RWPE2 (cell line): ENCODE measurements around the gene BMERB1.

Experiments used
- ATAC-seq: fragments of 200-7000 bp; cut with Tn5 transposase; 3 replicates; pipeline ENCODE4 v1.9.1; 2021; ENCODE audit warnings: low read depth
- DNase-seq: peaks from one replicate; pipeline ENCODE4 v3.0.0-alpha.2; 2020; ENCODE audit warnings: low spot score
- H3K27ac ChIP-seq: fragments of 450-650 bp; 2 replicates; pipeline ENCODE4 v1.5.1; 2017; ENCODE audit warnings: mild to moderate bottlenecking; ENCODE audit not compliant: poor library complexity, severe bottlenecking
- H3K27me3 ChIP-seq: fragments of 250-450 bp; sonication (Bioruptor Pico); 2 replicates; pipeline ENCODE4 v1.5.1; 2021; ENCODE audit warnings: mild to moderate bottlenecking, moderate library complexity; ENCODE audit not compliant: insufficient read depth, poor library complexity, severe bottlenecking
- H3K36me3 ChIP-seq: fragments of 250-450 bp; sonication (Bioruptor Pico); 2 replicates; pipeline ENCODE4 v1.5.1; 2020; ENCODE audit warnings: low read depth, mild to moderate bottlenecking, moderate library complexity
- H3K4me1 ChIP-seq: fragments of 250-450 bp; sonication (Bioruptor Pico); 2 replicates; pipeline ENCODE4 v1.5.1; 2021; ENCODE audit warnings: mild to moderate bottlenecking, moderate library complexity; ENCODE audit not compliant: insufficient read depth, poor library complexity, severe bottlenecking
- H3K4me3 ChIP-seq: fragments of 250-450 bp; sonication (Bioruptor Pico); 2 replicates; pipeline ENCODE4 v1.5.1; 2021; ENCODE audit warnings: mild to moderate bottlenecking, moderate library complexity; ENCODE audit not compliant: severe bottlenecking
- H3K9me3 ChIP-seq: fragments of 250-450 bp; sonication (Bioruptor Pico); 2 replicates; pipeline ENCODE4 v1.5.1; 2021; ENCODE audit warnings: mild to moderate bottlenecking, moderate library complexity; ENCODE audit not compliant: severe bottlenecking
- TF ChIP-seq, protein P1 (sequence below): fragments of 450-650 bp; IDR thresholded peaks from one replicate; pipeline ENCODE4 v1.5.1; 2017; ENCODE audit warnings: mild to moderate bottlenecking, moderate library complexity; ENCODE audit not compliant: poor library complexity, severe bottlenecking

BMERB1 gene

DNA sequence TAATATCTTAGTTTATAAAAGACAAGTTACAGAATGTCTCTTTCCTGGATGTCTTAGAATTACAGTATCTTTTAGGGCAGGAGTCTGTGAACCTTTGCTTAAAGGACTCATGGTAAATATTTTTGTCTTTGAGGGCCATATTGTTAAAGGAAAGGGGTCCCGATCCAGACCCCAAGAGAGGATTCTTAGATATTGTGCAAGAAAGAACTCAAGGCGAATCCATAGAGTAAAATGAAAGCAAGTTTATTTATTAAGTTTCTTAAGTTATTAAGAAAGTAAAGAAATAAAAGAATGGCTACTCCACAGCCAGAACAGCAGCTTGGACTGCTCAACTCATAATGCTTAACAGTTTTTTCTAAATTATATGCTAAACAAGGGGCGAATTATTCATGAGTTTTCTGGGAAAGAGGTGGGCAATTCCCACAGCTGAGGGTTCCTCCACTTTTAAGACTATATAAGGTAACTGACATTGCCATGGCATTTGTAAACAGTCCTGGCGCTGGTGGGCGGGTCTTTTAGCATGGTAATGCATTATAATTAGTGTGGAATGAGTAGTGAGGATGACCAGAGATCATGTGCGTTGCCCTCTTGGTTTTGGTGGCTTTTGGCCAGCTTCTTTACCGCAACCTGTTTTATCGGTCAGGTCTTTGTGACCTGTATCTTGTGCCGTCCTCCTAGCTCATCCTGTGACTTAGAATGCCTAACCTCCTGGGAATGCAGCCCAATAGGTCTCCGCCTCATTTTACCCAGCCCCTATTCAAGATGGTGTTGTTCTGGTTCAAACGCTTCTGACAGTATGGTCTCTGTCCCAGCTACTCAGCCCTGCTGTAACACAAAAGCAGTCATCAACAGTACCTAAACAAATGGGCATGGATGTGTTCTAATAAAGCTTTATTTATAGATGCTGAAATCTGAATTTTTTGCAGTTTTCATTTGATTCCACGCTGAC, 53.2 kb downstream of the BMERB1 start:
- Histone ChIP-seq H3K4me1 (peaks cover 9% of the 10 kb centered on the region), H3K27me3 (no peaks in the 10 kb centered on the region), H3K9me3 (no peaks in the 10 kb centered on the region), H3K36me3 (no peaks in the 10 kb centered on the region), H3K27ac (no peak overlapping the region), H3K4me3 (no peak overlapping the region)
- DNase-seq (no peak), ATAC-seq (no peak)
- TF ChIP-seq, protein P1, sequence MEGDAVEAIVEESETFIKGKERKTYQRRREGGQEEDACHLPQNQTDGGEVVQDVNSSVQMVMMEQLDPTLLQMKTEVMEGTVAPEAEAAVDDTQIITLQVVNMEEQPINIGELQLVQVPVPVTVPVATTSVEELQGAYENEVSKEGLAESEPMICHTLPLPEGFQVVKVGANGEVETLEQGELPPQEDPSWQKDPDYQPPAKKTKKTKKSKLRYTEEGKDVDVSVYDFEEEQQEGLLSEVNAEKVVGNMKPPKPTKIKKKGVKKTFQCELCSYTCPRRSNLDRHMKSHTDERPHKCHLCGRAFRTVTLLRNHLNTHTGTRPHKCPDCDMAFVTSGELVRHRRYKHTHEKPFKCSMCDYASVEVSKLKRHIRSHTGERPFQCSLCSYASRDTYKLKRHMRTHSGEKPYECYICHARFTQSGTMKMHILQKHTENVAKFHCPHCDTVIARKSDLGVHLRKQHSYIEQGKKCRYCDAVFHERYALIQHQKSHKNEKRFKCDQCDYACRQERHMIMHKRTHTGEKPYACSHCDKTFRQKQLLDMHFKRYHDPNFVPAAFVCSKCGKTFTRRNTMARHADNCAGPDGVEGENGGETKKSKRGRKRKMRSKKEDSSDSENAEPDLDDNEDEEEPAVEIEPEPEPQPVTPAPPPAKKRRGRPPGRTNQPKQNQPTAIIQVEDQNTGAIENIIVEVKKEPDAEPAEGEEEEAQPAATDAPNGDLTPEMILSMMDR, result no peak

DNA sequence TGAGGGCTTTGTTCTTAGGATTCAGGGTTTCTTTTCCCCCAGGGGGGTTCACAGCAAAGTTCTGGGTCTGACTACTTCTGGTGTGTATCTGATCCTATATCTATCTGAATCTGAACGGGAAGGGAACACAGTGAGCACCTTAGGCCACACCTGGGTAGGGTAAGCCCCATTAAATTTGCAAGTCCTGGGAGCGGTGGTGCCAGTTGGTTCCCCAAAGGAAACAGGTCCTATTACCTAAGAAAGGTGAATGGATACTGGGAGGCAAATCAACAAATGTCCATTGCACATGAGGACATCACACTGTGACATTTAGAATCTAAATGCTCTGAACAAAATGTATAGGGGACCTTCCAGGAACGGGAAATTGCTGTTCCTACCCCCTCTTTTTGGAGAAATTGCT, 54.6 kb downstream of the BMERB1 start:
- Histone ChIP-seq H3K4me3 (no peak overlapping the region), H3K27ac (no peak overlapping the region)

DNA sequence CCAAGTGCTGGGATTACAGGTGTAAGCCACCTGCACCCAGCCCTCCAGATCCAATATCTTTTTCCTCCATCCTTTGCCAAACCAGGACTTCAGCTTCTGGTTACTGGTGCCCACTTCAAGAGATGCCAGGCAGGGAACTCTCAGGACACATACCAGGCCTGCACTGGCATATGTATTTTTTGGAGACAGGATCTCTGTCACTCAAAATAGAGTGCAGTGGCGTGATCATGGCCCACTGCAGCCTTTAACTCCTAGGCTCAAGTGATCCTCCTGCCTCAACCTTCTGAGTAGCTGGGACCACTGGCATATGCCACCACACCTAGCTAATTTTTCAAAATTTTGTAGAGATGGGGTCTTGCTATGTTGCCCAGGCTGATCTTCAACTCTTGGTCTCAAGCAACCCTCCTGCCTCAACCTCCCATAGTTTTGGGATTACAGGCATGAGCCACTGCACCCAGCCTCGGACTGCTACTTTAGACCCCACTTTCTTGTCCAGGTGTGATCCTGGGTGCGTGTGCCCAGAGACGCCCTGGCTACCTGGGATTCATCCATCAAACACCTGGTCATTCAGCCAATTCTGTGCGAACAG, 55.8 kb downstream of the BMERB1 start:
- H3K27me3 ChIP-seq, result no peaks in the 10 kb centered on the region
- no peak for ATAC-seq
- DNase-seq, result no peak
- peaks cover 4% of the 10 kb centered on the region for H3K4me1 ChIP-seq
- no peak overlapping the region for H3K4me3 ChIP-seq
- H3K27ac ChIP-seq, result no peak overlapping the region
- H3K9me3 ChIP-seq, result no peaks in the 10 kb centered on the region
- TF ChIP-seq, protein P1, result no peak
- H3K36me3 ChIP-seq, result no peaks in the 10 kb centered on the region

More for the DNA sequence above, 54.6 kb downstream of the BMERB1 start:
- Histone ChIP-seq H3K27me3 (no peaks in the 10 kb centered on the region), H3K4me1 (peaks cover 4% of the 10 kb centered on the region), H3K36me3 (no peaks in the 10 kb centered on the region), H3K9me3 (no peaks in the 10 kb centered on the region)
- TF ChIP-seq, protein P1, result no peak
- ATAC-seq (no peak), DNase-seq (no peak)

DNA sequence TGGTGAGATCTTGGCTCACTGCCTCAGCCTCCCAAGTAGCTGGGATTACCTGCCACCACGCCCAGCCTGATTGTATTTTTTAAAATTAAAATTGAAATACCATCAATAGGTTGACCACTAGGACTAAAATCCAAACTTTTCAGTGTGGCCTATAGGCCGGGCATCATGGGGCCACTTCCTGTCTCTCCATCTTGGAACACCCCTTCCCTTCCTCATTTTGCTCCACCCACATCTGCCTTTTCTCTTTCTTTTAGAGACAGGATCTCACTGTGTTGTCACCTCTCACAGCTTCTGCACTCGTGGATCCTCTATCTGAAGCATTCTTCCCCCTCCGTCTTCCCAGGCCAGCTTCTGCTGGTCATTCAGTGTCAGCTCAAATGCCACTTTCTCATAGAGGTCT, 57.0 kb downstream of the BMERB1 start:
- DNase-seq (no peak), ATAC-seq (no peak)
- no peak overlapping the region for H3K27ac ChIP-seq
- no peaks in the 10 kb centered on the region for H3K27me3 ChIP-seq
- peaks cover 4% of the 10 kb centered on the region for H3K4me1 ChIP-seq
- H3K9me3 ChIP-seq, result no peaks in the 10 kb centered on the region
- no peaks in the 10 kb centered on the region for H3K36me3 ChIP-seq
- H3K4me3 ChIP-seq, result no peak overlapping the region
- TF ChIP-seq, protein P1, result no peak
